ENCODE measurements around the gene DNAJC19. TPM values are rescaled to one million over a fixed set of nuclear protein-coding genes. Genes with fewer than 3 reads are reported as not detected.

DNAJC19 gene
- total and polyA plus RNA-seq, 7 experiments from 2014 or later = 20.7 to 113 (median 65.7) TPM

GRCh38 chr3:180977498-180977897 is 12.0 kb downstream of the DNAJC19 start:
- Histone ChIP-seq H3K4me1 (ENCODE audit: control insufficient read depth in 2 of 2, insufficient read depth in 2 of 2, low read length in 2 of 2) (no peaks in the 10 kb centered on the region), H3K27ac (ENCODE audit: low read depth, low read length) (no peak overlapping the region), H3K4me3 (ENCODE audit: low read length) (no peak overlapping the region), H3K36me3 (ENCODE audit: control insufficient read depth in 2 of 3, insufficient read depth in 3 of 3, low read length in 3 of 3) (peaks cover 0 to 26% (median 9%) of the 10 kb centered on the region in 3 experiments), H3K9me3 (ENCODE audit: control insufficient read depth in 2 of 3, low read length in 3 of 3) (no peaks in the 10 kb centered on the region), H3K27me3 (ENCODE audit: control insufficient read depth in 2 of 2, insufficient read depth in 2 of 2, low read length in 2 of 2) (no peaks in the 10 kb centered on the region)
- H3K27ac Mint-ChIP-seq = peak overlapping the region in 3 of 9 donors; percentile 8 to 51 (median 50)
- peaks cover 0 to 26% (median 0%) of the 10 kb centered on the region in 7 donors for H3K4me1 Mint-ChIP-seq
- ChIA-PET CTCF (no interaction called here), POLR2A (interaction anchor here (0.8 kb wide), 1 partner anchor 66 kb away, joined by 3 read pairs; no protein-coding TSS in a partner anchor)
- intact Hi-C loops (cut with micrococcal nuclease) = no loop called here
- no peaks in the 10 kb centered on the region for H3K9me3 Mint-ChIP-seq
- ATAC-seq = no peak
- no peaks in the 10 kb centered on the region for H3K27me3 Mint-ChIP-seq
- DNase-seq = no peak
- H3K36me3 Mint-ChIP-seq = peaks cover 0 to 26% (median 5%) of the 10 kb centered on the region in 5 donors
- H3K4me3 Mint-ChIP-seq = no peak overlapping the region

GRCh38 chr3:180974286-180974685 is 15.2 kb downstream of the DNAJC19 start:
- Mint-ChIP-seq H3K36me3 (peaks cover 0 to 32% (median 11%) of the 10 kb centered on the region in 5 donors), H3K9me3 (no peaks in the 10 kb centered on the region), H3K4me3 (no peak overlapping the region), H3K4me1 (peaks cover 0 to 10% (median 3%) of the 10 kb centered on the region in 7 donors), H3K27ac (peak overlapping the region in 3 of 9 donors; percentile 32 to 53 (median 33)), H3K27me3 (no peaks in the 10 kb centered on the region)
- POLR2A ChIA-PET = no interaction called here
- no peak overlapping the region for H3K4me3 ChIP-seq (ENCODE audit: low read length)
- ATAC-seq (no peak), DNase-seq (no peak)
- no peaks in the 10 kb centered on the region for H3K4me1 ChIP-seq (ENCODE audit: control insufficient read depth in 2 of 2, insufficient read depth in 2 of 2, low read length in 2 of 2)
- H3K36me3 ChIP-seq (ENCODE audit: control insufficient read depth in 2 of 3, insufficient read depth in 3 of 3, low read length in 3 of 3) = peaks cover 0 to 33% (median 24%) of the 10 kb centered on the region in 3 experiments
- intact Hi-C loops (cut with micrococcal nuclease) = no loop called here
- H3K9me3 ChIP-seq (ENCODE audit: control insufficient read depth in 2 of 3, low read length in 3 of 3) = no peaks in the 10 kb centered on the region
- H3K27ac ChIP-seq (ENCODE audit: low read depth, low read length) = no peak overlapping the region
- H3K27me3 ChIP-seq (ENCODE audit: control insufficient read depth in 2 of 2, insufficient read depth in 2 of 2, low read length in 2 of 2) = no peaks in the 10 kb centered on the region
- CTCF ChIA-PET = no interaction called here

GRCh38 chr3:180973543-180973942 is 16.0 kb downstream of the DNAJC19 start:
- intact Hi-C loops (cut with micrococcal nuclease) = no loop called here
- ChIA-PET CTCF (no interaction called here), POLR2A (no interaction called here)
- Histone ChIP-seq H3K4me1 (ENCODE audit: control insufficient read depth in 2 of 2, insufficient read depth in 2 of 2, low read length in 2 of 2) (no peaks in the 10 kb centered on the region), H3K27ac (ENCODE audit: low read depth, low read length) (no peak overlapping the region), H3K27me3 (ENCODE audit: control insufficient read depth in 2 of 2, insufficient read depth in 2 of 2, low read length in 2 of 2) (no peaks in the 10 kb centered on the region), H3K4me3 (ENCODE audit: low read length) (no peak overlapping the region), H3K36me3 (ENCODE audit: control insufficient read depth in 2 of 3, insufficient read depth in 3 of 3, low read length in 3 of 3) (peaks cover 0 to 41% (median 31%) of the 10 kb centered on the region in 3 experiments), H3K9me3 (ENCODE audit: control insufficient read depth in 2 of 3, low read length in 3 of 3) (no peaks in the 10 kb centered on the region)
- Mint-ChIP-seq H3K4me1 (peaks cover 0 to 10% (median 3%) of the 10 kb centered on the region in 7 donors), H3K27ac (peak overlapping the region in 1 of 9 donors; percentile 78), H3K9me3 (no peaks in the 10 kb centered on the region), H3K36me3 (peaks cover under 1 to 32% (median 13%) of the 10 kb centered on the region in 5 donors), H3K27me3 (no peaks in the 10 kb centered on the region), H3K4me3 (no peak overlapping the region)
- ATAC-seq (no peak), DNase-seq (no peak)

- no peaks in the 10 kb centered on the region for H3K27me3 Mint-ChIP-seq
- no peak for DNase-seq
- Histone ChIP-seq H3K27me3 (ENCODE audit: control insufficient read depth in 2 of 2, insufficient read depth in 2 of 2, low read length in 2 of 2) (no peaks in the 10 kb centered on the region), H3K4me3 (ENCODE audit: low read length) (no peak overlapping the region), H3K9me3 (ENCODE audit: control insufficient read depth in 2 of 3, low read length in 3 of 3) (no peaks in the 10 kb centered on the region), H3K4me1 (ENCODE audit: control insufficient read depth in 2 of 2, insufficient read depth in 2 of 2, low read length in 2 of 2) (no peaks in the 10 kb centered on the region), H3K36me3 (ENCODE audit: control insufficient read depth in 2 of 3, insufficient read depth in 3 of 3, low read length in 3 of 3) (peaks cover 0 to 41% (median 29%) of the 10 kb centered on the region in 3 experiments), H3K27ac (ENCODE audit: low read depth, low read length) (no peak overlapping the region)
- H3K27ac Mint-ChIP-seq = no peak overlapping the region
- intact Hi-C loops (cut with micrococcal nuclease) = loop anchor here in 1 of 2 donors (1.0 kb wide), 1 partner anchor 9 kb away; no protein-coding TSS in a partner anchor
- H3K4me3 Mint-ChIP-seq = no peak overlapping the region
- ChIA-PET POLR2A (no interaction called here), CTCF (no interaction called here)
- H3K9me3 Mint-ChIP-seq = no peaks in the 10 kb centered on the region
- H3K36me3 Mint-ChIP-seq = peaks cover 5 to 37% (median 13%) of the 10 kb centered on the region in 5 donors
- H3K4me1 Mint-ChIP-seq = peaks cover 0 to 10% (median 4%) of the 10 kb centered on the region in 7 donors
- no peak for ATAC-seq
These were observed 18.6 kb downstream of the DNAJC19 start for GRCh38 chr3:180970931-180971330.

GRCh38 chr3:180962530-180962929 is 27.0 kb downstream of the DNAJC19 start:
- DNase-seq (no peak), ATAC-seq (no peak)
- Histone ChIP-seq H3K36me3 (ENCODE audit: control insufficient read depth in 2 of 3, insufficient read depth in 3 of 3, low read length in 3 of 3) (peaks cover 0 to 43% (median 16%) of the 10 kb centered on the region in 3 experiments), H3K9me3 (ENCODE audit: control insufficient read depth in 2 of 3, low read length in 3 of 3) (no peaks in the 10 kb centered on the region), H3K4me3 (ENCODE audit: low read length) (no peak overlapping the region), H3K4me1 (ENCODE audit: control insufficient read depth in 2 of 2, insufficient read depth in 2 of 2, low read length in 2 of 2) (no peaks in the 10 kb centered on the region), H3K27me3 (ENCODE audit: control insufficient read depth in 2 of 2, insufficient read depth in 2 of 2, low read length in 2 of 2) (no peaks in the 10 kb centered on the region), H3K27ac (ENCODE audit: low read depth, low read length) (no peak overlapping the region)
- intact Hi-C loops (cut with micrococcal nuclease) = no loop called here
- Mint-ChIP-seq H3K4me1 (peaks cover 0 to 16% (median 3%) of the 10 kb centered on the region in 7 donors), H3K36me3 (peaks cover 7 to 53% (median 33%) of the 10 kb centered on the region in 5 donors), H3K9me3 (no peaks in the 10 kb centered on the region), H3K4me3 (no peak overlapping the region), H3K27me3 (no peaks in the 10 kb centered on the region), H3K27ac (no peak overlapping the region)
- ChIA-PET CTCF (no interaction called here), POLR2A (no interaction called here)

GRCh38 chr3:180961552-180961951 is 28.0 kb downstream of the DNAJC19 start:
- ATAC-seq (no peak), DNase-seq (no peak)
- Mint-ChIP-seq H3K27ac (no peak overlapping the region), H3K4me1 (peaks cover 0 to 14% (median 3%) of the 10 kb centered on the region in 7 donors), H3K4me3 (no peak overlapping the region), H3K36me3 (peaks cover 7 to 57% (median 35%) of the 10 kb centered on the region in 5 donors), H3K27me3 (no peaks in the 10 kb centered on the region), H3K9me3 (no peaks in the 10 kb centered on the region)
- H3K9me3 ChIP-seq (ENCODE audit: control insufficient read depth in 2 of 3, low read length in 3 of 3) = no peaks in the 10 kb centered on the region
- ChIA-PET CTCF (no interaction called here), POLR2A (no interaction called here)
- no peaks in the 10 kb centered on the region for H3K4me1 ChIP-seq (ENCODE audit: control insufficient read depth in 2 of 2, insufficient read depth in 2 of 2, low read length in 2 of 2)
- no peak overlapping the region for H3K27ac ChIP-seq (ENCODE audit: low read depth, low read length)
- peaks cover 0 to 50% (median 21%) of the 10 kb centered on the region in 3 experiments for H3K36me3 ChIP-seq (ENCODE audit: control insufficient read depth in 2 of 3, insufficient read depth in 3 of 3, low read length in 3 of 3)
- H3K27me3 ChIP-seq (ENCODE audit: control insufficient read depth in 2 of 2, insufficient read depth in 2 of 2, low read length in 2 of 2) = no peaks in the 10 kb centered on the region
- H3K4me3 ChIP-seq (ENCODE audit: low read length) = no peak overlapping the region
- intact Hi-C loops (cut with micrococcal nuclease) = no loop called here

GRCh38 chr3:180961087-180961486 is 28.4 kb downstream of the DNAJC19 start:
- peaks cover 0 to 13% (median 3%) of the 10 kb centered on the region in 7 donors for H3K4me1 Mint-ChIP-seq
- no peaks in the 10 kb centered on the region for H3K9me3 ChIP-seq (ENCODE audit: control insufficient read depth in 2 of 3, low read length in 3 of 3)
- H3K27ac Mint-ChIP-seq = no peak overlapping the region
- H3K27me3 ChIP-seq (ENCODE audit: control insufficient read depth in 2 of 2, insufficient read depth in 2 of 2, low read length in 2 of 2) = no peaks in the 10 kb centered on the region
- no peaks in the 10 kb centered on the region for H3K27me3 Mint-ChIP-seq
- intact Hi-C loops (cut with micrococcal nuclease) = no loop called here
- no peak overlapping the region for H3K4me3 Mint-ChIP-seq
- ATAC-seq (no peak), DNase-seq (no peak)
- no peaks in the 10 kb centered on the region for H3K4me1 ChIP-seq (ENCODE audit: control insufficient read depth in 2 of 2, insufficient read depth in 2 of 2, low read length in 2 of 2)
- no peak overlapping the region for H3K4me3 ChIP-seq (ENCODE audit: low read length)
- H3K9me3 Mint-ChIP-seq = no peaks in the 10 kb centered on the region
- peak overlapping the region; percentile 1 for H3K27ac ChIP-seq (ENCODE audit: low read depth, low read length)
- ChIA-PET POLR2A (no interaction called here), CTCF (no interaction called here)
- peaks cover 7 to 57% (median 39%) of the 10 kb centered on the region in 5 donors for H3K36me3 Mint-ChIP-seq
- peaks cover 3 to 55% (median 21%) of the 10 kb centered on the region in 3 experiments for H3K36me3 ChIP-seq (ENCODE audit: control insufficient read depth in 2 of 3, insufficient read depth in 3 of 3, low read length in 3 of 3)

All from naive thymus-derived CD4-positive, alpha-beta T cell (primary cell).